Ovary (tissue), 9 donors: ENCODE measurements around the gene CA5B. TPM values are rescaled to one million over a fixed set of nuclear protein-coding genes. Genes with fewer than 3 reads are reported as not detected.

Source experiments
- DNase-seq, 5 donors: peaks; one replicate each; pipeline ENCODE4 v3.0.0-alpha.2; 2019 to 2020
- H3K27ac ChIP-seq, 2 donors: fragments of 200-600 bp; one replicate each; pipeline versions ENCODE4 v1.5.1 to v1.8.0; 2019 to 2022
- H3K27me3 ChIP-seq: fragments of 200-600 bp; one replicate; pipeline ENCODE4 v1.8.0; 2022
- H3K36me3 ChIP-seq: fragments of 200-600 bp; sonication (generic); one replicate; pipeline ENCODE4 v1.5.1; 2019
- H3K4me1 ChIP-seq: one replicate; pipeline ENCODE4 v1.8.1; 2013; ENCODE audit warnings: mild to moderate bottlenecking, moderate library complexity; ENCODE audit not compliant: insufficient read depth
- H3K4me3 ChIP-seq: fragments of 200-600 bp; sonication (generic); one replicate; pipeline ENCODE4 v1.5.1; 2017
- H3K9me3 ChIP-seq, 2 donors: fragments of 200-600 bp in 1 of 2; sonication (generic) in 1 of 2; one replicate each; pipeline versions ENCODE4 v1.5.1 to v1.8.1; 2013 to 2019; ENCODE audit warnings: mild to moderate bottlenecking in 1 of 2, moderate library complexity in 1 of 2
- EP300 ChIP-seq: sonication (generic); formaldehyde crosslinking; IDR thresholded peaks from one replicate; pipeline ENCODE4 v1.6.1; 2017; ENCODE audit warnings: antibody characterized with exemption
- POLR2A ChIP-seq: fragments of 450-650 bp; IDR thresholded peaks from one replicate; pipeline ENCODE4 v1.6.1; 2017; ENCODE audit warnings: antibody characterized with exemption, mild to moderate bottlenecking, moderate library complexity
- WGBS, 3 donors: extraction: QIAGEN DNeasy Blood & Tissue Kit in 1 of 3; methylation state at CpG; one replicate each; pipeline versions ENCODE4 v1.1.5 to v1.1.7; 2013 to 2017; 5-methylcytosine and 5-hydroxymethylcytosine counted together
- intact Hi-C, 4 donors: fragments of 100-400 bp; cut with DNase I; formaldehyde crosslinking; loops; one replicate each; pipeline versions ENCODE4 v1.11.0 to v1.15.1; 2022 to 2023
- polyA plus RNA-seq, 2 donors: library from polyadenylated mRNA; stranded (reverse); fragments of 200-250 nt in 1 of 2; fragments of 350-450 nt in 1 of 2; fragmentation: Illumina TruSeq in 1 of 2; extraction: RNeasy Lipid Tissue Mini Kit (QIAGEN cat#74804) in 1 of 2; gene quantifications; one replicate each; pipeline ENCODE4 v1.2.3, GENCODE V29; 2013 to 2014
- total RNA-seq, 7 donors: library from RNA; depleted of rRNA in 2 of 7; stranded (reverse); fragments of >200 nt in 2 of 7; fragmentation: NEBNext Ultra II Directional in 3 of 7; extraction: Animal tissue kit (Norgen Biotek cat#: 25700) in 3 of 7; gene quantifications; one replicate each; pipeline versions ENCODE4 v1.1.0 to v1.2.4, GENCODE V29; 2016 to 2023
- TF ChIP-seq, protein P1 (sequence below), 3 donors: fragments of 450-650 bp in 2 of 3; fragments of 200-600 bp in 1 of 3; IDR thresholded peaks; one replicate each; pipeline versions ENCODE4 v1.5.1 to v1.8.0; 2016 to 2022; ENCODE audit warnings: antibody characterized with exemption in 3 of 3, mild to moderate bottlenecking in 1 of 3
- donor health status: DM: no; HTN: no; CAD: no; lungs with moderate emphysema.
- donor health status: DM: no; HTN: no; CAD: no.
- donor health status: Bipolar disorder and iron deficiency.
- donor health status: DM: yes; HTN: yes; CAD: no.
- donor health status: DM: no; HTN: no; CAD: no.
- donor health status: DM: yes; HTN: yes; CAD: no.

CA5B gene
- total and polyA plus RNA-seq, 9 donors = 6.5 to 39.5 (median 24.1) TPM

- 95 to 100% (median 95%) methylated on average over 1 of the region's 1 CpG for WGBS, 3 donors
- intact Hi-C loops = no loop called here
- no peak for DNase-seq
- H3K27ac ChIP-seq = no peak overlapping the region
- no peaks in the 10 kb centered on the region for H3K4me1 ChIP-seq
- H3K36me3 ChIP-seq = no peaks in the 10 kb centered on the region
- TF ChIP-seq POLR2A = no peak
- no peak for TF ChIP-seq EP300
- TF ChIP-seq, protein P1, sequence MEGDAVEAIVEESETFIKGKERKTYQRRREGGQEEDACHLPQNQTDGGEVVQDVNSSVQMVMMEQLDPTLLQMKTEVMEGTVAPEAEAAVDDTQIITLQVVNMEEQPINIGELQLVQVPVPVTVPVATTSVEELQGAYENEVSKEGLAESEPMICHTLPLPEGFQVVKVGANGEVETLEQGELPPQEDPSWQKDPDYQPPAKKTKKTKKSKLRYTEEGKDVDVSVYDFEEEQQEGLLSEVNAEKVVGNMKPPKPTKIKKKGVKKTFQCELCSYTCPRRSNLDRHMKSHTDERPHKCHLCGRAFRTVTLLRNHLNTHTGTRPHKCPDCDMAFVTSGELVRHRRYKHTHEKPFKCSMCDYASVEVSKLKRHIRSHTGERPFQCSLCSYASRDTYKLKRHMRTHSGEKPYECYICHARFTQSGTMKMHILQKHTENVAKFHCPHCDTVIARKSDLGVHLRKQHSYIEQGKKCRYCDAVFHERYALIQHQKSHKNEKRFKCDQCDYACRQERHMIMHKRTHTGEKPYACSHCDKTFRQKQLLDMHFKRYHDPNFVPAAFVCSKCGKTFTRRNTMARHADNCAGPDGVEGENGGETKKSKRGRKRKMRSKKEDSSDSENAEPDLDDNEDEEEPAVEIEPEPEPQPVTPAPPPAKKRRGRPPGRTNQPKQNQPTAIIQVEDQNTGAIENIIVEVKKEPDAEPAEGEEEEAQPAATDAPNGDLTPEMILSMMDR (IDR thresholded peaks at IDR 0.05) = no peak
- H3K4me3 ChIP-seq = no peak overlapping the region
- no peaks in the 10 kb centered on the region for H3K9me3 ChIP-seq
- no peaks in the 10 kb centered on the region for H3K27me3 ChIP-seq
Measured at GRCh38 chrX:15714529-15714928, 23.5 kb upstream of the CA5B start.

DNA sequence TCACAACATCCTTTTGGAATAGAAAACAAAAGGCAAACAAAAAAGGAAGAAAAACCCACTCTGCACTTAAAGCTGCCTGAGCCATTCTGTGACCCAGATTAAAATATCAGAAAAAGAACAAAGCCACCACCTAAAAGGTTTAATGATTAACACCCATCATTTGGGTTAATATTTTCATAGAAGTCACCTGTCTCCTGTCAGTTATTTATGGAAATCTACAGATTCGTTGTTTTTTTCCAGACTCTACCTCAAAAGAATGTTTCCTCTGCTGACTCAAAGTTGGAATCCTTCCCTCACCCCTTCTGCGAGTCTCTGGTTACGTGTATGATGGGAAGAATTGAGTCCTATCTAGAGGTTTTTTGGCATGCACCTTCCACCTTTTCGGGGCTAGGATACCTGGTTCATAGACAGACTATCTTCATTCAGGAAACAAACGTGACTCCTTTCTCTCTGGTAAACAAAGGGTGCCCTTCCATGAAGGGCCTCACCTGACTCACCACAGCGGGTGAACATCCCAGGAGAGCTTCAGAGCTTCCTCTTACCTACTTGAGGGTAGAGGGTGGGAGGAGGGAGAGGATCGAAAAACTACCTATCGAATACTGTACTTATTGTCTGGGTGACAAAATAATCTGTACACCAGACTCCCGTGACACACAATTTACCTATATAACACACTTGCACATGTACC, 19.6 kb upstream of the CA5B start:
- intact Hi-C loops = no loop called here
- no peaks in the 10 kb centered on the region for H3K4me1 ChIP-seq
- H3K4me3 ChIP-seq = no peak overlapping the region
- no peak for TF ChIP-seq EP300
- H3K36me3 ChIP-seq = no peaks in the 10 kb centered on the region
- H3K27ac ChIP-seq = no peak overlapping the region
- H3K27me3 ChIP-seq = no peaks in the 10 kb centered on the region
- no peak for DNase-seq
- H3K9me3 ChIP-seq = no peaks in the 10 kb centered on the region
- WGBS, 3 donors = 87 to 93% (median 87%) methylated on average over 9 of the region's 9 CpGs

GRCh38 chrX:15719324-15719968, 18.6 kb upstream of the CA5B start:
- no peaks in the 10 kb centered on the region for H3K27me3 ChIP-seq
- intact Hi-C loops = no loop called here

DNA sequence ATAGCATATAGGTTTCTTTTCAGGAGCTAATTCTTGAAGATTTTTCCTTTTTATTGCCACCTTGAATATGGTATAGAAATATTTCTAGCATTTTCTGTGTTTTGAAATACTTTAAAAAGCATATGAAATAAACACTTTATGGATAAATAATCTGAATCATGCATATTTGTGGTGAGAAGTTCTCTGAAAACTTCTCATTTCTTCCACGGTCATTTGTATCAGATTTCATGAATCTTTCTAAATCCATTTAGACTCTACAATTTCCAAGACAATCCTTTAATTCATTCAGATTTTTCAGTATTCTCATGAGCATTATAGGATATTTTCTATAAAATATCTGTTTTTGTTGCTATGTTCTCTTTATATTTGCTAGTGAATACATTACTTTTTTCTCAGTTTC, 16.2 kb upstream of the CA5B start:
- Histone ChIP-seq H3K4me3 (no peak overlapping the region), H3K9me3 (no peaks in the 10 kb centered on the region), H3K27me3 (no peaks in the 10 kb centered on the region), H3K27ac (no peak overlapping the region), H3K4me1 (no peaks in the 10 kb centered on the region), H3K36me3 (no peaks in the 10 kb centered on the region)
- DNase-seq = no peak
- intact Hi-C loops = no loop called here
- 2 to 38% (median 35%) methylated on average over 1 of the region's 1 CpG for WGBS, 3 donors
- TF ChIP-seq, protein P1 (IDR thresholded peaks at IDR 0.05) = no peak
- TF ChIP-seq POLR2A (no peak), EP300 (no peak)

More at GRCh38 chrX:15719324-15719968, 18.6 kb upstream of the CA5B start:
- TF ChIP-seq EP300 (no peak), POLR2A (no peak)
- TF ChIP-seq, protein P1 (IDR thresholded peaks at IDR 0.05) = no peak
- H3K27ac ChIP-seq = no peak overlapping the region
- H3K4me1 ChIP-seq = no peaks in the 10 kb centered on the region
- DNase-seq = no peak
- 87 to 94% (median 92%) methylated on average over 4 of the region's 4 CpGs for WGBS, 3 donors
- H3K36me3 ChIP-seq = no peaks in the 10 kb centered on the region
- H3K4me3 ChIP-seq = no peak overlapping the region
- H3K9me3 ChIP-seq = no peaks in the 10 kb centered on the region

GRCh38 chrX:15723887-15724517, 14.1 kb upstream of the CA5B start:
- intact Hi-C loops = no loop called here
- H3K4me3 ChIP-seq = no peak overlapping the region
- 92 to 95% (median 92%) methylated on average over 3 of the region's 3 CpGs for WGBS, 3 donors

More at GRCh38 chrX:15723887-15724517, 14.1 kb upstream of the CA5B start:
- TF ChIP-seq, protein P1 (IDR thresholded peaks at IDR 0.05) = no peak
- TF ChIP-seq POLR2A (no peak), EP300 (no peak)
- H3K27ac ChIP-seq = no peak overlapping the region
- no peak for DNase-seq
- no peaks in the 10 kb centered on the region for H3K9me3 ChIP-seq
- H3K27me3 ChIP-seq = no peaks in the 10 kb centered on the region
- no peaks in the 10 kb centered on the region for H3K36me3 ChIP-seq
- H3K4me1 ChIP-seq = no peaks in the 10 kb centered on the region
